Measurements from ENCODE around the gene TPMT. TPM values are rescaled to one million over a fixed set of nuclear protein-coding genes. Genes with fewer than 3 reads are reported as not detected.
"Not testable (repeated sequence)": the region's sequence is repeated elsewhere in the genome, so short reads cannot be mapped to it uniquely, and the experiment has no call there.

TPMT gene
- total RNA-seq, 3 donors from 2014 or later: 5.6 to 10.2 (median 8.9) TPM

- no peak for DNase-seq (ENCODE audit: low spot score in 2 of 2)
- no peak for TF ChIP-seq CTCF (IDR thresholded peaks at IDR 0.05)
- no peak for TF ChIP-seq POLR2AphosphoS5 (IDR thresholded peaks at IDR 0.05)
- TF ChIP-seq POLR2A (IDR thresholded peaks at IDR 0.05): no peak
- no peak overlapping the region for H3K27ac ChIP-seq
- no peaks in the 10 kb centered on the region for H3K4me1 ChIP-seq
- H3K4me3 ChIP-seq: no peak overlapping the region
- intact Hi-C loops (cut with DNase I; ENCODE audit: low total_unique reads): no loop called here
- H3K27me3 ChIP-seq: no peaks in the 10 kb centered on the region
- peaks cover 4% of the 10 kb centered on the region for H3K36me3 ChIP-seq
- H3K9me3 ChIP-seq: no peaks in the 10 kb centered on the region
Measured at GRCh38 chr6:18160911-18161310, 6.0 kb upstream of the TPMT start.

DNA sequence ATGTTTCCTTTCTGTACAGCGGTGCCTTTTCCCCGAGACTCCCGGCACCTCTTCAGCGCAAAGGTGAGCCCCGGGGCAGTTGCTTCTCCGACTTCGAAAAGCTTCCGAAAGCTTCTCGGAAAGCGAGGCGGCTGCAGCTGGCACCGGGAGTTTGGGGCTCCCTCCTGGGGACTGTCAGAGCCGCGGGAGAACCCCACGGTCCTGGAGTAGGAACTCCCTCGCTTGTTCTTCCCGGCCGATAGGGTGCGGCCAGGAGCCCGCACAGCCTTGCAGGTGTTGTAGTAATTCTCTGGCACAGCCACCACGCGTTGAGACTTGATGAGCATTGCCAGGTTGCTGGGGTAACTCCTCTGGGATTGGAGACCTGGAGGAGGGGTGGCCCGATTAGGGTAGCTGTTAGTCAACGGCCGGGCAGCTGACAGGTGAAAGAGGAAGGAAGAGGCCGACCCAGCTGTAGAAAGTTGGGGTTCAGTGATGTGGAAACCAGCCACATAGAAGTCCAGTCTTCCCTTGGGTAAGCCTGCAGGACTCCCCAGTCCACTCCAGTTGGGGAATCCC is 1.1 kb upstream of the TPMT start:
- no peaks in the 10 kb centered on the region for H3K27me3 ChIP-seq
- peaks cover 0 to 9% of the 10 kb centered on the region in 2 donors for H3K4me1 ChIP-seq
- TF ChIP-seq POLR2A (IDR thresholded peaks at IDR 0.05) (no peak), CTCF (IDR thresholded peaks at IDR 0.05) (peak in 1 of 3 donors; percentile 30), POLR2AphosphoS5 (IDR thresholded peaks at IDR 0.05) (no peak)
- DNase-seq (ENCODE audit: low spot score in 2 of 2): peak; percentile 67 to 72
- no peaks in the 10 kb centered on the region for H3K9me3 ChIP-seq
- H3K27ac ChIP-seq: peak overlapping the region; percentile 92
- intact Hi-C loops (cut with DNase I; ENCODE audit: low total_unique reads): no loop called here
- H3K4me3 ChIP-seq: peak overlapping the region; percentile 75 to 98 (median 98)
- H3K36me3 ChIP-seq: no peaks in the 10 kb centered on the region

GRCh38 chr6:18155150-18155863 is 430 bp upstream of the TPMT start, which contains the start of gene KDM1B:
Gene KDM1B, plus strand, starts transcription at chr6:18155422. Its CDS starts 4,474 bp downstream, at chr6:18159896.
- intact Hi-C loops (cut with DNase I; ENCODE audit: low total_unique reads): no loop called here
- TF ChIP-seq POLR2AphosphoS5 (IDR thresholded peaks at IDR 0.05) (peak in 1 of 3 donors; percentile 10), POLR2A (IDR thresholded peaks at IDR 0.05) (no peak)
- H3K4me1 ChIP-seq: peaks cover 0 to 9% of the 10 kb centered on the region in 2 donors
- H3K9me3 ChIP-seq: no peaks in the 10 kb centered on the region
- no peaks in the 10 kb centered on the region for H3K27me3 ChIP-seq
- peak; percentile 97 to 98 for DNase-seq (ENCODE audit: low spot score in 2 of 2)
- H3K27ac ChIP-seq: peak within 1 kb of the TSS; percentile 92
- H3K36me3 ChIP-seq: no peaks in the 10 kb centered on the region
- H3K4me3 ChIP-seq: peak within 1 kb of the TSS; percentile 75 to 98 (median 98)

GRCh38 chr6:18153311-18153703 is 1.6 kb downstream of the TPMT start:
- H3K4me1 ChIP-seq: peaks cover 0 to 9% of the 10 kb centered on the region in 2 donors
- H3K9me3 ChIP-seq: no peaks in the 10 kb centered on the region
- no peak for DNase-seq (ENCODE audit: low spot score in 2 of 2)
- no peaks in the 10 kb centered on the region for H3K27me3 ChIP-seq
- H3K27ac ChIP-seq: no peak overlapping the region
- intact Hi-C loops (cut with DNase I; ENCODE audit: low total_unique reads): no loop called here
- no peaks in the 10 kb centered on the region for H3K36me3 ChIP-seq
- no peak overlapping the region for H3K4me3 ChIP-seq
- no peak for TF ChIP-seq CTCF (IDR thresholded peaks at IDR 0.05)

DNA sequence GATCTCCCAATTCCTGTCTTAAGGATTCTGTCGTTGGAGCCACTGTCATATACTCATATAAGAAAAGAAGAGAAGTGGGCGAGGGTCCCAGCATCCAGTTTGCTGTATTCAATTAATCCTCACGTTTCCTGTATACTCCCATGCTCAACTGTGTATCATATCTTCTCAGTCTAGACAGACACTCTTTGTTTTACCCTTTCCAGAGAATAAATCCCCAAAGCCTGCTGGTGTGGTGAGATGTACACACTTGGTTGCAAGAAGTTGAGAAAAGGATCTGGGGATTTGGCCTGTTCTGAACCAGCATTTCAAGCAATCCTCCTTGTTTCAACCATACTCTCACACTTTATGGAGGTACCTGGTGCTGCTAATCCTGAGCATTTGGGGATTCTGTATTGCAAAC is 3.1 kb downstream of the TPMT start:
- no peak overlapping the region for H3K4me3 ChIP-seq
- intact Hi-C loops (cut with DNase I; ENCODE audit: low total_unique reads): no loop called here
- no peaks in the 10 kb centered on the region for H3K36me3 ChIP-seq
- H3K27me3 ChIP-seq: no peaks in the 10 kb centered on the region
- H3K4me1 ChIP-seq: peaks cover 0 to 9% of the 10 kb centered on the region in 2 donors
- no peak for DNase-seq (ENCODE audit: low spot score in 2 of 2)
- no peak for TF ChIP-seq CTCF (IDR thresholded peaks at IDR 0.05)
- no peak for TF ChIP-seq POLR2A (IDR thresholded peaks at IDR 0.05)
- no peak for TF ChIP-seq POLR2AphosphoS5 (IDR thresholded peaks at IDR 0.05)
- no peak overlapping the region for H3K27ac ChIP-seq
- H3K9me3 ChIP-seq: no peaks in the 10 kb centered on the region

DNA sequence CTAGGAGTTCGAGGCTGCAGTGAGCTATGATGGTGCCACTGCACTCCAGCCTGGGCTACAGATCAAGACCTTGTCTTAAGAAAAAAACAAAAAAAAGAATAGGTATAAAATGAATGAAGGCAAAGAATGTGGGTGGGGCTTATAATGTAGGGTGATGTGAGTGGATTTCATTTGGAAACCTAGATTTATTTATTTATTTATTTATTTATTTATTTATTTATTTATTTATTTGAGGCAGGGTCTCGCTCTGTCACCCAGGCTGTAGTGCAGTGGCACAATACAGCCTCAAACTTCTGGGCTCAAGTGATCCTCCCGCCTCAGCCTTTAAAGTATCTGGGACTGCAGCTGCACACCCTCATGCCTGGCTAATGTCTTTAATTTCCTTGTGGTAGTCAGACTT is 3.5 kb downstream of the TPMT start:
- H3K4me1 ChIP-seq; DNase-seq (ENCODE audit: low spot score in 2 of 2); H3K9me3 ChIP-seq; H3K27me3 ChIP-seq; intact Hi-C loops (cut with DNase I; ENCODE audit: low total_unique reads); H3K4me3 ChIP-seq; H3K27ac ChIP-seq; H3K36me3 ChIP-seq: not testable (repeated sequence)

All from breast epithelium (tissue), 4 donors.